Retinal pigment epithelial cell (primary cell): Measurements from ENCODE around the gene NLRP10.
"Not testable (repeated sequence)": the region's sequence is repeated elsewhere in the genome, so short reads cannot be mapped to it uniquely, and the experiment has no call there.

Source experiments
- DNase-seq: peaks from one replicate; pipeline ENCODE4 v3.0.0-alpha.2; 2010; ENCODE audit warnings: low read depth
- H3K4me3 ChIP-seq: 2 replicates; pipeline ENCODE4 v1.5.1; 2011; ENCODE audit warnings: mild to moderate bottlenecking, low read length, control low read depth, moderate library complexity
- CTCF ChIP-seq: conservative IDR thresholded peaks from 2 replicates; pipeline ENCODE4 v1.5.1; 2011; ENCODE audit warnings: low read depth, low read length, control low read depth, inconsistent platforms

Gene NLRP10

DNA sequence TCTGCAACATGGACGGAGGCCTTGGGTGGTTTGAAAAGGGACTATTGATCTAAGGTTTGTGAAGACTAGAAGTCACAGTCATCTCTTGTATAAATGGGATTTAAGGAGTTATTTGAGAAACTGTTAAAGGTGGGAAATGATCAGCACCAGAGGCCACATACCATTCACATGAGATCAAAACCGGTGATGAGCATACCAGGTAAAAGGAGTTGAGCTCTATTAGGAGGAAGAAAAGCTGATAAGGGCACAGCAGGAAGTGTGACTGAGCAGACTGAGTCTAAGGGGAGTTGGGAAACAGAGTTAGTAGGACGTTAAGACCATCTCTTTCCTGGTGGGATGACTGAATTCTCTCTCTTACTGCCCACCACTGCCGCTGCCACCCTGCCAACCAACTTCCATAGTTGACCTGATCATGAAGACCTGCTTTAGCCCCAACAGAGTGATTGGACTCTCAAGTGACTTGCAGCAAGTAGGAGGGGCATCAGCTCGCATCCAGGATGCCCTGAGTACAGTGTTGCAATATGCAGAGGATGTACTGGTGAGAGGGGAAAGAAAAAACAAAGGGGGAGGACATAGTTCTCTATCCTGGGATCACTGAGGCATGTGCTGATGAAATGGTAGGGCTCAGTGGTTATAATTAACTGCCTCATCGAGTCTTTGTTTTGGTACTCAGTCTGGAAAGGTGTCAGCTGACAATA lies 29.5 kb upstream of the NLRP10 start:
- no peak for DNase-seq
- TF ChIP-seq CTCF: no peak
- H3K4me3 ChIP-seq: no peak overlapping the region

- peak overlapping the region; percentile 98 for H3K4me3 ChIP-seq
- not testable (repeated sequence) for DNase-seq
Measured at GRCh38 chr11:7987560-7987883, 22.3 kb upstream of the NLRP10 start.

- peak; percentile 99 for DNase-seq
- H3K4me3 ChIP-seq: peak within 1 kb of the TSS; percentile 98
- peak; percentile 77 for TF ChIP-seq CTCF
Measured at GRCh38 chr11:7986768-7987559, 21.7 kb upstream of the NLRP10 start, which contains the start of gene EIF3F. Gene EIF3F (plus strand): TSS chr11:7987337. CDS start chr11:7987353, 16 bp downstream.

GRCh38 chr11:7983832-7984590 lies 18.8 kb upstream of the NLRP10 start:
- DNase-seq: no peak
- H3K4me3 ChIP-seq: no peak overlapping the region
- TF ChIP-seq CTCF: no peak

DNA sequence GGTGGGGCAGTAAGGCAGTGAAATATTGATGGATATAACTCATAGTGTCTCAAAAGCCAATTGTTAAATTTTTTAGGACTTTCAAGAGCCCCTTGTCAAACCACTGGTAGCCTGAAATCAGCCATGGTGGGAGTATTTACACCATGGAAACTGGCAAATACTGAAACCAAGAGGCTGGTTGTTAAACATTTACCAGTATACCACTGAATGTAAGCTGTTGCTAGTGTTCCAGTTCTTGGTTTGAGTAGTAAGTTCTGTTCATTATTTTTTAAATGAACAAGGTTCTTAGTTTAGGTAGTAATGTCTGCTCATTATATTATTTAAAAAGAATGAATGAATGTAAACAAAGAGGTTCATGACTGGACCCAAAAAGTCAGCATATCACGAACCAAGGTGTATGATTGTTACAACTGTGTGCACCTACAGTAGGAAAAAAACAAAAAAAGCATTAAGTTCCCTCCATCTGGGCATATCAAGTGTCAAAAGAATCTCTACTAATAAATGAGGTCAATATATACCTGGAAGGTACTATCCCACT lies 17.4 kb upstream of the NLRP10 start:
- no peak for DNase-seq
- TF ChIP-seq CTCF: no peak

DNA sequence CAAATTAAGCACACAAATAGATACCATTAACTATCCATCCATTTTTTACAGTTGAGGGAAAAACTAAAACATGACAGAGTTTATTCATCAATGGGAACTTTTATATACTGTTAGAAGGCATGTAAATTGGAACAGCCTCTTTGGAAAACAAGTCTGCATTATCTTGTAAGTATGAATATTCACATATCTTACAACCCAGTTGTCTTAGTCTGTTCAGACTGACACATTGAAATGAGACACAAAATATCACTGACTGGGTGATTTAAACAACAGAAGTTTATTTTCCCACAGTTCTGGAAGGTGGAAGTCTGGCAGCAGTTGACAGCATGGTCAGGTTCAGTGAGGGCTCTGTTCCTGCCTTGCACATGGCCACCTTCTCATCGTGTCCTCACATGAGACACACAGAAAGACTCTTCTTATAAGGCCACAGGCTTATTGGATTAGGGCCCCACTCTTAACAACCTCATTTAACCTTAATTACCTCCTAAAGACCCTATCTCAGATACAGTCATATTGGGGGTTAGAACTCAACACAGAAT lies 16.4 kb upstream of the NLRP10 start:
- DNase-seq: no peak
- no peak for TF ChIP-seq CTCF
- no peak overlapping the region for H3K4me3 ChIP-seq

More for the DNA sequence above, 17.4 kb upstream of the NLRP10 start:
- H3K4me3 ChIP-seq: no peak overlapping the region

GRCh38 chr11:7977232-7977917 lies 12.1 kb upstream of the NLRP10 start:
- TF ChIP-seq CTCF: no peak
- no peak overlapping the region for H3K4me3 ChIP-seq
- peak; percentile 29 for DNase-seq
